Measurements from ENCODE around the gene SOX6.

DNA sequence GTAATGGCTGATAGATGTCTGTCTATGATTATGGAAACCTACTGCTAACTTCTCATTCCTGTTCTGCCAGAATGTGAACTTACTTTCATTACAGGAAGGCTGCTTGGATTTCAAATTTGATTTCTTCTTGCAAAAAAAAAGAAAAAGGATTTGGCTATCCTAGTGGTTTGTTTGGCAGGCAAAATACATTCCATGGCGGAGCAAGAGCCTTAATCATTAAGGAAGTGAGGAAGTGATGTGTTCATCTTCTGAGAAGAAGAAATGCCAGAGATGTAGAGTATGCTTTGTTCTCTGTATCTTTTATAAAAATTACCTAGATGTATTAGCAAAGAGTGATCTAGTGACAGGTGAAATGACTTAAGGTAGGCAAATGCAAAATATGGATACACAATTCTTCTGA is 356.3 kb downstream of the SOX6 start:
- TF ChIP-seq, protein P1, sequence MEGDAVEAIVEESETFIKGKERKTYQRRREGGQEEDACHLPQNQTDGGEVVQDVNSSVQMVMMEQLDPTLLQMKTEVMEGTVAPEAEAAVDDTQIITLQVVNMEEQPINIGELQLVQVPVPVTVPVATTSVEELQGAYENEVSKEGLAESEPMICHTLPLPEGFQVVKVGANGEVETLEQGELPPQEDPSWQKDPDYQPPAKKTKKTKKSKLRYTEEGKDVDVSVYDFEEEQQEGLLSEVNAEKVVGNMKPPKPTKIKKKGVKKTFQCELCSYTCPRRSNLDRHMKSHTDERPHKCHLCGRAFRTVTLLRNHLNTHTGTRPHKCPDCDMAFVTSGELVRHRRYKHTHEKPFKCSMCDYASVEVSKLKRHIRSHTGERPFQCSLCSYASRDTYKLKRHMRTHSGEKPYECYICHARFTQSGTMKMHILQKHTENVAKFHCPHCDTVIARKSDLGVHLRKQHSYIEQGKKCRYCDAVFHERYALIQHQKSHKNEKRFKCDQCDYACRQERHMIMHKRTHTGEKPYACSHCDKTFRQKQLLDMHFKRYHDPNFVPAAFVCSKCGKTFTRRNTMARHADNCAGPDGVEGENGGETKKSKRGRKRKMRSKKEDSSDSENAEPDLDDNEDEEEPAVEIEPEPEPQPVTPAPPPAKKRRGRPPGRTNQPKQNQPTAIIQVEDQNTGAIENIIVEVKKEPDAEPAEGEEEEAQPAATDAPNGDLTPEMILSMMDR (IDR thresholded peaks at IDR 0.05; ENCODE audit: insufficient read depth, low read depth, low read length), result no peak
- TF ChIP-seq EZH2 (IDR thresholded peaks at IDR 0.05; ENCODE audit: insufficient read depth, low read length), result no peak

All from astrocyte (in vitro differentiated cells and primary cell).